Measurements from ENCODE around the gene SLC36A1. TPM values are rescaled to one million over a fixed set of nuclear protein-coding genes. Genes with fewer than 3 reads are reported as not detected.

The SLC36A1 gene
- total and polyA plus RNA-seq, 2 donors (not counting 3 experiments of a cell fraction or from before 2014, with no cell fraction given) = 11.8 to 14.5 TPM

- Histone ChIP-seq H3K27ac (ENCODE audit: insufficient read depth, low read depth, low read length) (no peak overlapping the region), H2AFZ (ENCODE audit: low read depth, low read length) (no peak overlapping the region), H3K9me1 (replicated peaks; ENCODE audit: control insufficient read depth, extremely low read depth, insufficient read depth, low read length) (no peaks in the 10 kb centered on the region), H3K4me2 (ENCODE audit: insufficient read depth, low read length) (no peak overlapping the region), H3K9me3 (replicated peaks; ENCODE audit: control insufficient read depth, insufficient read depth, low read length) (no peaks in the 10 kb centered on the region), H3K27me3 (ENCODE audit: control insufficient read depth in 2 of 2, insufficient read depth in 2 of 2, low read length in 2 of 2) (peaks cover 0 to 7% of the 10 kb centered on the region in 2 experiments), H3K4me1 (ENCODE audit: control insufficient read depth, extremely low read depth, insufficient read depth, low read length) (peaks cover 12% of the 10 kb centered on the region), H3K36me3 (ENCODE audit: control insufficient read depth in 2 of 2, extremely low read depth in 1 of 2, insufficient read depth in 2 of 2, low read length in 2 of 2) (no peaks in the 10 kb centered on the region), H3K9ac (replicated peaks; ENCODE audit: extremely low read depth, insufficient read depth, low read length) (no peak overlapping the region), H3K79me2 (ENCODE audit: control insufficient read depth, insufficient read depth, low read length) (no peaks in the 10 kb centered on the region), H3K4me3 (replicated peaks in 1 of 3; ENCODE audit: insufficient read depth in 1 of 3, low read depth in 1 of 3, low read length in 3 of 3) (no peak overlapping the region), H4K20me1 (replicated peaks; ENCODE audit: control insufficient read depth, extremely low read depth, insufficient read depth, low read length) (no peaks in the 10 kb centered on the region)
- ChIA-PET CTCF (interaction anchor here (1.4 to 9.6 kb wide), 5 partner anchors 9 to 202 kb away, joined by 3 to 267 read pairs (median 49); no protein-coding TSS in a partner anchor), POLR2A (no interaction called here)
- intact Hi-C loops (cut with micrococcal nuclease) (no loop called here), dilution Hi-C loops (cut with MboI; ENCODE audit: extremely low pct_ligation_motif_present, low sequenced_read_pairs) (no loop called here)
- FAIRE-seq (no peak), DNase-seq (ENCODE audit: low read depth, low spot score) (no peak)
- BruUV-seq (replicated peaks) = no TSS peak
- no peak for TF ChIP-seq CTCF (IDR thresholded peaks at IDR 0.05; ENCODE audit: extremely low read depth in 1 of 2, insufficient read depth in 1 of 2, low read depth in 1 of 2, low read length in 2 of 2)
- TF ChIP-seq JUN (IDR thresholded peaks at IDR 0.05; ENCODE audit: borderline replicate concordance, insufficient read depth, insufficient read length, low read depth) = no peak
- no peak for TF ChIP-seq MYC (IDR thresholded peaks at IDR 0.05; ENCODE audit: low read depth, low read length)
- no peak for TF ChIP-seq POLR2AphosphoS5 (IDR thresholded peaks at IDR 0.05; ENCODE audit: insufficient read depth, low read depth, low read length)
- TF ChIP-seq EZH2 (IDR thresholded peaks at IDR 0.05; ENCODE audit: borderline replicate concordance, low read depth, low read length, severe bottlenecking) = no peak
- no peak for TF ChIP-seq GATA2 (IDR thresholded peaks at IDR 0.05; ENCODE audit: insufficient read depth, insufficient read length, low read depth, low read length)
- TF ChIP-seq FOS (IDR thresholded peaks at IDR 0.05; ENCODE audit: borderline replicate concordance, insufficient read depth, low read length) = no peak
- no peak for TF ChIP-seq MAX (IDR thresholded peaks at IDR 0.05; ENCODE audit: insufficient read depth, insufficient read length)
- TF ChIP-seq POLR2A (IDR thresholded peaks at IDR 0.05; ENCODE audit: low read depth, low read length) = no peak
These were observed 1.9 kb downstream of the SLC36A1 start for GRCh38 chr5:151449297-151449696.

All from endothelial cell of umbilical vein (primary cell).